GM12878 (cell line): Measurements from ENCODE around the gene SPATA1. TPM values are rescaled to one million over a fixed set of nuclear protein-coding genes. Genes with fewer than 3 reads are reported as not detected.
A peak's percentile ranks its signal among the peaks of the same experiment; 100 is the strongest.

Experiments used
- ATF7 ChIP-seq: fragments of 450-650 bp; IDR thresholded peaks from 2 replicates; pipeline ENCODE4 v1.6.1; 2016; ENCODE audit warnings: low read depth, mild to moderate bottlenecking
- CBX3 ChIP-seq: fragments of 200-600 bp; sonication (generic); IDR thresholded peaks from 2 replicates; pipeline ENCODE4 v1.6.1; 2016; ENCODE audit warnings: low read depth, borderline replicate concordance
- CEBPB ChIP-seq, 2 experiments: fragments of 150-350 bp in 1 of 2; IDR thresholded peaks; 2 replicates each; pipeline ENCODE4 v1.6.1; 2012 to 2014; ENCODE audit warnings: low read depth in 2 of 2, low read length in 2 of 2, borderline replicate concordance in 1 of 2, inconsistent platforms in 1 of 2
- CREM ChIP-seq: IDR thresholded peaks from 2 replicates; pipeline ENCODE4 v1.6.1; 2014; ENCODE audit warnings: antibody characterized with exemption, low read depth
- EED ChIP-seq: sonication (generic); IDR thresholded peaks from 2 replicates; pipeline ENCODE4 v1.6.1; 2016; ENCODE audit warnings: antibody characterized with exemption, low read depth
- EGR1 ChIP-seq, 2 experiments: IDR thresholded peaks; 1 replicate in 1 of 2; 2 replicates in 1 of 2; pipeline ENCODE4 v1.6.1; 2011 to 2012; ENCODE audit warnings: low read depth in 2 of 2, low read length in 2 of 2, borderline replicate concordance in 1 of 2, mild to moderate bottlenecking in 1 of 2, moderate library complexity in 1 of 2
- IKZF1 ChIP-seq: fragments of 450-650 bp; conservative IDR thresholded peaks from 2 replicates; pipeline ENCODE4 v1.6.1; 2017; ENCODE audit warnings: antibody characterized with exemption, mild to moderate bottlenecking
- LARP7 ChIP-seq: fragments of 450-650 bp; IDR thresholded peaks from 2 replicates; pipeline ENCODE4 v1.6.1; 2017; ENCODE audit warnings: mild to moderate bottlenecking
- MEF2A ChIP-seq: IDR thresholded peaks from 2 replicates; pipeline ENCODE4 v1.6.1; 2011; ENCODE audit warnings: low read depth, mild to moderate bottlenecking, low read length, moderate library complexity; ENCODE audit not compliant: insufficient read depth
- PML ChIP-seq: IDR thresholded peaks from 2 replicates; pipeline ENCODE4 v1.6.1; 2012; ENCODE audit warnings: low read length, inconsistent platforms
- RAD51 ChIP-seq: fragments of 450-650 bp; IDR thresholded peaks from 2 replicates; pipeline ENCODE4 v1.6.1; 2016; ENCODE audit warnings: moderate library complexity, mild to moderate bottlenecking, inconsistent platforms
- RBBP5 ChIP-seq: fragments of 200-600 bp; sonication (generic); conservative IDR thresholded peaks from 2 replicates; pipeline ENCODE4 v1.6.1; 2016
- SIX5 ChIP-seq: IDR thresholded peaks from 2 replicates; pipeline ENCODE4 v1.6.1; 2011; ENCODE audit warnings: mild to moderate bottlenecking, low read depth, low read length, moderate library complexity; ENCODE audit not compliant: severe bottlenecking
- SPI1 ChIP-seq: IDR thresholded peaks from 2 replicates; pipeline ENCODE4 v1.6.1; 2011; ENCODE audit warnings: low read depth, mild to moderate bottlenecking, low read length, moderate library complexity, borderline replicate concordance; ENCODE audit not compliant: insufficient read depth
- YY1 ChIP-seq: IDR thresholded peaks from 2 replicates; pipeline ENCODE4 v1.6.1; 2011; ENCODE audit warnings: low read depth, mild to moderate bottlenecking, low read length
- ZNF274 ChIP-seq: IDR thresholded peaks from one replicate; pipeline ENCODE4 v1.8.0; 2011; ENCODE audit not compliant: insufficient read length, insufficient read depth
- polyA plus RNA-seq, 11 experiments: library from polyadenylated mRNA; depleted of rRNA in 4 of 11; unstranded in 6 of 11; stranded (reverse) in 5 of 11; fragments of >200 nt; fragmentation: Nextera tagmentation in 4 of 11; fragmentation: Illumina TruSeq in 1 of 11; extraction: Ambion mirVana in 4 of 11; extraction: Trizol in 1 of 11; gene quantifications; 1 replicate in 1 of 11; 2 replicates in 10 of 11; pipeline versions ENCODE4 v1.2.1 to v1.2.3, GENCODE V29; 2011 to 2016; ENCODE audit warnings: inconsistent platforms in 2 of 11, missing spikeins in 2 of 11, low read depth in 1 of 11
- total RNA-seq, 4 experiments: library from RNA; depleted of rRNA in 3 of 4; stranded (reverse); fragments of >200 nt in 3 of 4; fragmentation: Illumina TruSeq in 1 of 4; extraction: Trizol in 1 of 4; gene quantifications; 2 replicates each; pipeline versions ENCODE4 v1.2.1 to v1.2.3, GENCODE V29; 2013 to 2021
- TF ChIP-seq, protein P1 (sequence below): fragments of 450-650 bp; IDR thresholded peaks from 2 replicates; pipeline ENCODE4 v1.6.1; 2018; ENCODE audit warnings: mild to moderate bottlenecking, low read depth, moderate library complexity; ENCODE audit not compliant: partially characterized antibody
- TF ChIP-seq, protein P2 (sequence below): fragments of 150-350 bp; IDR thresholded peaks from 2 replicates; pipeline ENCODE4 v1.6.1; 2014; ENCODE audit warnings: mild to moderate bottlenecking, low read depth, low read length
- TF ChIP-seq, protein P3 (sequence below): fragments of 450-650 bp; formaldehyde crosslinking; IDR thresholded peaks from 2 replicates; pipeline ENCODE4 v1.4.0; 2022; ENCODE audit warnings: mild to moderate bottlenecking, moderate library complexity
- TF ChIP-seq, protein P4 (sequence below): IDR thresholded peaks from 2 replicates; pipeline ENCODE4 v1.6.1; 2012; ENCODE audit warnings: low read depth, low read length, improper control_type of control experiment

SPATA1 gene
- total and polyA plus RNA-seq, 10 of the 15 experiments (the other 5 are each of a cell fraction or from before 2014, with no cell fraction given) = 0.74 to 2.4 (median 1.9) TPM

DNA sequence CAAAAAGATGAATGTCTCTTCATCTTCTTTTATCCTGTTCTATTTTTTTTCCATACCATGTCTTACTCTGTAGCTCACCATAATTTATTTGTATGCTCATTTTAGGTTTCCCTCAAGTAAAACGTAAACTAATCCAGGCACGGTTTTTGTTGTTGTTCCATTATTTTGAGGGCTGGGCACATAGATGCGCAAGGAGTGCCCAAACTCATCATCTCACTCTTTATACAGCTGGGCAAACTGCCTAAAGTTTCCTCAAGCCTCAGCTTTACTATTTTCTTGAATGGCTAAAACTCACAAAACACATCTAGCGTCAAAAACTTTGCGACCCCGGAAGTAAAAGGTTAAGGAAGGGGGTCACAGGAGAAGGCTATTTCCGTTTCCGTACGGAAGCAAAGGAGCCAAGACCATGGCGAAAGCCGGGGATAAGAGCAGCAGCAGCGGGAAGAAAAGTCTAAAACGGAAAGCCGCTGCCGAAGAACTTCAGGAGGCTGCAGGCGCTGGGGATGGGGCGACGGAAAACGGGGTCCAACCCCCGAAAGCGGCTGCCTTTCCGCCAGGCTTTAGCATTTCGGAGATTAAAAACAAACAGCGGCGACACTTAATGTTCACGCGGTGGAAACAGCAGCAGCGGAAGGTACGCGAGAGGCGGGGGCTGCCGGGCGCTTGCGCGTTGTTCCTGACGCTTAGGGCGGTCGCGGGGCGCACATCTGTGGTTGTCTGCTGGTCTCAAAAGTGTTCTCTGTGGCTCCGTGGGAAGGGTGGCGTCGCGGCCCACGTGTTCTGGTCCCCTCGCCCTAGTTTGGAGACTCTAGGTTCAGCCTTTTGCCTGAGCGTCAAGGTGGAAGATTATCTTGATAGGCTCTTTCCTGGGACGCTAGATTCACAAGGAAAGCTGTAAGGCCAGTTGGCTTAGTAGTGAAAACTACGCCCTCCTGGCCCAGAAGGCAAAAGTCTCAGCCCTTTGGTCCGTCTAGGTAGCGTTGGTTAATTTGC is 27.0 kb upstream of the SPATA1 start, which contains the start of gene RPF1 (continued):
- TF ChIP-seq, protein P1, sequence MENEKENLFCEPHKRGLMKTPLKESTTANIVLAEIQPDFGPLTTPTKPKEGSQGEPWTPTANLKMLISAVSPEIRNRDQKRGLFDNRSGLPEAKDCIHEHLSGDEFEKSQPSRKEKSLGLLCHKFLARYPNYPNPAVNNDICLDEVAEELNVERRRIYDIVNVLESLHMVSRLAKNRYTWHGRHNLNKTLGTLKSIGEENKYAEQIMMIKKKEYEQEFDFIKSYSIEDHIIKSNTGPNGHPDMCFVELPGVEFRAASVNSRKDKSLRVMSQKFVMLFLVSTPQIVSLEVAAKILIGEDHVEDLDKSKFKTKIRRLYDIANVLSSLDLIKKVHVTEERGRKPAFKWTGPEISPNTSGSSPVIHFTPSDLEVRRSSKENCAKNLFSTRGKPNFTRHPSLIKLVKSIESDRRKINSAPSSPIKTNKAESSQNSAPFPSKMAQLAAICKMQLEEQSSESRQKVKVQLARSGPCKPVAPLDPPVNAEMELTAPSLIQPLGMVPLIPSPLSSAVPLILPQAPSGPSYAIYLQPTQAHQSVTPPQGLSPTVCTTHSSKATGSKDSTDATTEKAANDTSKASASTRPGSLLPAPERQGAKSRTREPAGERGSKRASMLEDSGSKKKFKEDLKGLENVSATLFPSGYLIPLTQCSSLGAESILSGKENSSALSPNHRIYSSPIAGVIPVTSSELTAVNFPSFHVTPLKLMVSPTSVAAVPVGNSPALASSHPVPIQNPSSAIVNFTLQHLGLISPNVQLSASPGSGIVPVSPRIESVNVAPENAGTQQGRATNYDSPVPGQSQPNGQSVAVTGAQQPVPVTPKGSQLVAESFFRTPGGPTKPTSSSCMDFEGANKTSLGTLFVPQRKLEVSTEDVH = peak; percentile 91
- TF ChIP-seq RAD51 (0 out of 2 replicates have a peak, but pooled peaks have one; percentile 9), CREM (peak; percentile 33; the same call in 1 of the 2 replicates), YY1 (peak; percentile 91), IKZF1 (peak; percentile 78), CEBPB (IDR thresholded peaks at IDR 0.05; ENCODE audit: borderline replicate concordance in 1 of 2, low read depth in 2 of 2, low read length in 2 of 2) (0 out of 4 replicates have a peak, but pooled peaks of 1 of the 2 experiments have one; percentile 51), PML (peak; percentile 92), SPI1 (no peak), SIX5 (peak; percentile 49), ZNF274 (no peak), EED (peak; percentile 37; the same call in 1 of the 2 replicates), MEF2A (no peak), RBBP5 (peak; percentile 85), CBX3 (no peak), ATF7 (peak; percentile 60), LARP7 (no peak), EGR1 (IDR thresholded peaks at IDR 0.05; ENCODE audit: borderline replicate concordance in 1 of 2, low read depth in 2 of 2, low read length in 2 of 2) (0 out of 3 replicates have a peak, but pooled peaks of 1 of the 2 experiments have one; percentile 2)
- TF ChIP-seq, protein P2, sequence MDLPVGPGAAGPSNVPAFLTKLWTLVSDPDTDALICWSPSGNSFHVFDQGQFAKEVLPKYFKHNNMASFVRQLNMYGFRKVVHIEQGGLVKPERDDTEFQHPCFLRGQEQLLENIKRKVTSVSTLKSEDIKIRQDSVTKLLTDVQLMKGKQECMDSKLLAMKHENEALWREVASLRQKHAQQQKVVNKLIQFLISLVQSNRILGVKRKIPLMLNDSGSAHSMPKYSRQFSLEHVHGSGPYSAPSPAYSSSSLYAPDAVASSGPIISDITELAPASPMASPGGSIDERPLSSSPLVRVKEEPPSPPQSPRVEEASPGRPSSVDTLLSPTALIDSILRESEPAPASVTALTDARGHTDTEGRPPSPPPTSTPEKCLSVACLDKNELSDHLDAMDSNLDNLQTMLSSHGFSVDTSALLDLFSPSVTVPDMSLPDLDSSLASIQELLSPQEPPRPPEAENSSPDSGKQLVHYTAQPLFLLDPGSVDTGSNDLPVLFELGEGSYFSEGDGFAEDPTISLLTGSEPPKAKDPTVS = no peak
- TF ChIP-seq, protein P3, sequence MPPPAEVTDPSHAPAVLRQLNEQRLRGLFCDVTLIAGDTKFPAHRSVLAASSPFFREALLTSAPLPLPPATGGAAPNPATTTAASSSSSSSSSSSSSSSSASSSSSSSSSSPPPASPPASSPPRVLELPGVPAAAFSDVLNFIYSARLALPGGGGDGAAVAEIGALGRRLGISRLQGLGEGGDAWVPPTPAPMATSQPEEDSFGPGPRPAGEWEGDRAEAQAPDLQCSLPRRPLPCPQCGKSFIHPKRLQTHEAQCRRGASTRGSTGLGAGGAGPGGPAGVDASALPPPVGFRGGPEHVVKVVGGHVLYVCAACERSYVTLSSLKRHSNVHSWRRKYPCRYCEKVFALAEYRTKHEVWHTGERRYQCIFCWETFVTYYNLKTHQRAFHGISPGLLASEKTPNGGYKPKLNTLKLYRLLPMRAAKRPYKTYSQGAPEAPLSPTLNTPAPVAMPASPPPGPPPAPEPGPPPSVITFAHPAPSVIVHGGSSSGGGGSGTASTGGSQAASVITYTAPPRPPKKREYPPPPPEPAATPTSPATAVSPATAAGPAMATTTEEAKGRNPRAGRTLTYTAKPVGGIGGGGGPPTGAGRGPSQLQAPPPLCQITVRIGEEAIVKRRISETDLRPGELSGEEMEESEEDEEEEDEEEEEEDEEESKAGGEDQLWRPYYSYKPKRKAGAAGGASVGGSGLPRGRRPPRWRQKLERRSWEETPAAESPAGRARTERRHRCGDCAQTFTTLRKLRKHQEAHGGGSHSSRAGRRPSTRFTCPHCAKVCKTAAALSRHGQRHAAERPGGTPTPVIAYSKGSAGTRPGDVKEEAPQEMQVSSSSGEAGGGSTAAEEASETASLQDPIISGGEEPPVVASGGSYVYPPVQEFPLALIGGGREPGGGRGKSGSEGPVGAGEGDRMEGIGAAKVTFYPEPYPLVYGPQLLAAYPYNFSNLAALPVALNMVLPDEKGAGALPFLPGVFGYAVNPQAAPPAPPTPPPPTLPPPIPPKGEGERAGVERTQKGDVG = no peak
- TF ChIP-seq, protein P4, sequence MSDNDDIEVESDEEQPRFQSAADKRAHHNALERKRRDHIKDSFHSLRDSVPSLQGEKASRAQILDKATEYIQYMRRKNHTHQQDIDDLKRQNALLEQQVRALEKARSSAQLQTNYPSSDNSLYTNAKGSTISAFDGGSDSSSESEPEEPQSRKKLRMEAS = peak; percentile 28; the same call in 1 of the 2 replicates
